K562 treated with DMSO at 1 percent for 48 hours (cell line): ENCODE measurements around the gene KRT33B. TPM values are rescaled to one million over a fixed set of nuclear protein-coding genes. Genes with fewer than 3 reads are reported as not detected.

ENCODE experiments used
- total RNA-seq: library from RNA; unstranded; fragments of 300-600 nt; gene quantifications from 2 replicates; pipeline ENCODE4 v1.2.3, GENCODE V29; 2022; ENCODE audit warnings: low replicate concordance; ENCODE audit errors: extremely low read depth

Gene KRT33B
- not detected in 2 replicates for total RNA-seq

GRCh38 chr17:41369713-41370112, at the start of gene KRT33B:
KRT33B (minus strand) TSS chr17:41369813; CDS start chr17:41369750, 63 bp downstream.

GRCh38 chr17:41396996-41397660, 27.5 kb upstream of the KRT33B start, which contains the start of gene KRT31:
KRT31 (minus strand) TSS chr17:41397608; CDS start chr17:41397539, 69 bp downstream.

GRCh38 chr17:41381943-41382342, 12.3 kb upstream of the KRT33B start, which contains the start of gene KRT34:
KRT34 (minus strand) TSS chr17:41382306; CDS start chr17:41382246, 60 bp downstream.

GRCh38 chr17:41350381-41350878, 19.2 kb downstream of the KRT33B start, which contains the start of gene KRT33A:
KRT33A (minus strand) TSS chr17:41350828; CDS start chr17:41350767, 61 bp downstream.

GRCh38 chr17:41315204-41315794, 54.3 kb downstream of the KRT33B start, which contains the start of gene KRTAP17-1:
KRTAP17-1 (minus strand) TSS chr17:41315710; CDS start chr17:41315650, 60 bp downstream.

Other genes with a start within 250 kb of the KRT33B start
- not detected in 2 replicates for gene KRTAP4-12, start 245.6 kb downstream of the KRT33B start, total RNA-seq
- not detected in 2 replicates for gene KRTAP4-6, start 229.3 kb downstream of the KRT33B start, total RNA-seq
- not detected in 2 replicates for gene KRTAP4-5, start 220.0 kb downstream of the KRT33B start, total RNA-seq
- gene KRTAP4-4, start 209.1 kb downstream of the KRT33B start, total RNA-seq = not detected in 2 replicates
- not detected in 2 replicates for gene KRTAP4-3, start 201.6 kb downstream of the KRT33B start, total RNA-seq
- not detected in 2 replicates for gene KRTAP4-2, start 191.6 kb downstream of the KRT33B start, total RNA-seq
- gene KRTAP4-1, start 184.9 kb downstream of the KRT33B start, total RNA-seq = not detected in 2 replicates
- not detected in 2 replicates for gene KRTAP9-1, start 179.9 kb downstream of the KRT33B start, total RNA-seq
- not detected in 2 replicates for gene KRTAP9-2, start 143.2 kb downstream of the KRT33B start, total RNA-seq
- gene KRTAP9-3, start 137.4 kb downstream of the KRT33B start, total RNA-seq = not detected in 2 replicates
- not detected in 2 replicates for gene KRTAP9-8, start 131.8 kb downstream of the KRT33B start, total RNA-seq
- not detected in 2 replicates for gene KRTAP9-4, start 120.1 kb downstream of the KRT33B start, total RNA-seq
- gene KRTAP9-9, start 114.4 kb downstream of the KRT33B start, total RNA-seq = not detected in 2 replicates
- not detected in 2 replicates for gene KRTAP9-6, start 104.4 kb downstream of the KRT33B start, total RNA-seq
- gene KRTAP9-7, start 94.1 kb downstream of the KRT33B start, total RNA-seq = not detected in 2 replicates
- gene KRTAP29-1, start 67.0 kb downstream of the KRT33B start, total RNA-seq = not detected in 2 replicates
- not detected in 2 replicates for gene KRTAP16-1, start 60.5 kb downstream of the KRT33B start, total RNA-seq
- gene KRTAP17-1, start 54.1 kb downstream of the KRT33B start, total RNA-seq = not detected in 2 replicates
- not detected in 2 replicates for gene KRT33A, start 19.0 kb downstream of the KRT33B start, total RNA-seq
- not detected in 2 replicates for gene KRT34, start 12.5 kb upstream of the KRT33B start, total RNA-seq
- gene KRT31, start 27.8 kb upstream of the KRT33B start, total RNA-seq = not detected in 2 replicates
- gene KRT37, start 54.8 kb upstream of the KRT33B start, total RNA-seq = not detected in 2 replicates
- not detected in 2 replicates for gene KRT38, start 71.2 kb upstream of the KRT33B start, total RNA-seq
- gene KRT32, start 97.6 kb upstream of the KRT33B start, total RNA-seq = not detected in 2 replicates
- gene KRT35, start 111.3 kb upstream of the KRT33B start, total RNA-seq = not detected in 2 replicates
- gene KRT36, start 120.1 kb upstream of the KRT33B start, total RNA-seq = not detected in 2 replicates
- gene KRT13, start 135.8 kb upstream of the KRT33B start, total RNA-seq = not detected in 2 replicates
- not detected in 2 replicates for gene KRT15, start 149.1 kb upstream of the KRT33B start, total RNA-seq
- gene KRT19, start 158.5 kb upstream of the KRT33B start, total RNA-seq = not detected in 2 replicates
- gene KRT9, start 202.2 kb upstream of the KRT33B start, total RNA-seq = not detected in 2 replicates
- not detected in 2 replicates for gene KRT14, start 217.1 kb upstream of the KRT33B start, total RNA-seq
- gene KRT16, start 243.0 kb upstream of the KRT33B start, total RNA-seq = not detected in 2 replicates